Parathyroid adenoma (tissue), 2 donors: ENCODE data around the gene FKBP8.

Experiments used
- H2AFZ ChIP-seq: fragments of 300-600 bp; sonication (generic); one replicate; pipeline ENCODE4 v1.7.0; 2017; ENCODE audit warnings: antibody characterized with exemption, mild to moderate bottlenecking
- H3K27ac ChIP-seq: fragments of 300-600 bp; sonication (generic); one replicate; pipeline ENCODE4 v1.7.0; 2017
- H3K27me3 ChIP-seq: fragments of 300-600 bp; sonication (generic); one replicate; pipeline ENCODE4 v1.7.0; 2017; ENCODE audit warnings: low read length; ENCODE audit not compliant: control insufficient read depth, insufficient read depth
- H3K36me3 ChIP-seq: fragments of 300-600 bp; sonication (generic); one replicate; pipeline ENCODE4 v1.7.0; 2017; ENCODE audit warnings: low read length; ENCODE audit not compliant: control insufficient read depth, insufficient read depth
- H3K4me1 ChIP-seq: fragments of 300-600 bp; sonication (generic); one replicate; pipeline ENCODE4 v1.7.0; 2017; ENCODE audit warnings: control low read depth
- H3K4me2 ChIP-seq: fragments of 300-600 bp; sonication (generic); one replicate; pipeline ENCODE4 v1.7.0; 2017; ENCODE audit warnings: low read length
- H3K4me3 ChIP-seq: fragments of 300-600 bp; sonication (generic); one replicate; pipeline ENCODE4 v1.7.0; 2017; ENCODE audit warnings: low read depth, low read length
- H3K79me2 ChIP-seq: fragments of 300-600 bp; sonication (generic); one replicate; pipeline ENCODE4 v1.7.0; 2017; ENCODE audit warnings: control low read depth
- H3K9ac ChIP-seq: fragments of 300-600 bp; sonication (generic); one replicate; pipeline ENCODE4 v1.7.0; 2017; ENCODE audit warnings: mild to moderate bottlenecking
- H3K9me3 ChIP-seq: fragments of 300-600 bp; sonication (generic); one replicate; pipeline ENCODE4 v1.7.0; 2017; ENCODE audit warnings: low read length; ENCODE audit not compliant: control insufficient read depth
- CTCF ChIP-seq: fragments of 300-600 bp; sonication (generic); IDR thresholded peaks from one replicate; pipeline ENCODE4 v1.7.0; 2017; ENCODE audit warnings: antibody characterized with exemption, mild to moderate bottlenecking
- donor health status: primary hyperparathyroidism.

Gene FKBP8

GRCh38 chr19:18495204-18495911 lies 48.0 kb downstream of the FKBP8 start:
- H3K27me3 ChIP-seq, result no peaks in the 10 kb centered on the region
- H3K36me3 ChIP-seq, result no peaks in the 10 kb centered on the region
- no peak for TF ChIP-seq CTCF
- H3K9ac ChIP-seq, result no peak overlapping the region
- no peak overlapping the region for H3K4me3 ChIP-seq
- no peak overlapping the region for H3K27ac ChIP-seq
- H2AFZ ChIP-seq, result no peak overlapping the region
- peaks cover 93% of the 10 kb centered on the region for H3K79me2 ChIP-seq
- no peak overlapping the region for H3K4me2 ChIP-seq
- H3K9me3 ChIP-seq, result no peaks in the 10 kb centered on the region
- H3K4me1 ChIP-seq, result peaks cover 10% of the 10 kb centered on the region

GRCh38 chr19:18494267-18494607 lies 49.1 kb downstream of the FKBP8 start:
- no peak for TF ChIP-seq CTCF
- H3K27ac ChIP-seq, result no peak overlapping the region

GRCh38 chr19:18493440-18494266 lies 49.7 kb downstream of the FKBP8 start:
- TF ChIP-seq CTCF, result no peak
- Histone ChIP-seq H3K9me3 (no peaks in the 10 kb centered on the region), H3K4me3 (no peak overlapping the region), H3K4me2 (no peak overlapping the region), H3K27ac (no peak overlapping the region), H3K36me3 (no peaks in the 10 kb centered on the region), H3K79me2 (peaks cover 92% of the 10 kb centered on the region), H3K4me1 (peaks cover 13% of the 10 kb centered on the region), H3K9ac (no peak overlapping the region), H3K27me3 (no peaks in the 10 kb centered on the region), H2AFZ (no peak overlapping the region)

More at GRCh38 chr19:18494267-18494607, 49.1 kb downstream of the FKBP8 start:
- Histone ChIP-seq H3K36me3 (no peaks in the 10 kb centered on the region), H3K9me3 (no peaks in the 10 kb centered on the region), H3K4me2 (no peak overlapping the region), H3K9ac (no peak overlapping the region), H3K79me2 (peaks cover 93% of the 10 kb centered on the region), H3K27me3 (no peaks in the 10 kb centered on the region), H3K4me1 (peaks cover 10% of the 10 kb centered on the region), H3K4me3 (no peak overlapping the region), H2AFZ (no peak overlapping the region)

GRCh38 chr19:18491995-18492953 lies 51.1 kb downstream of the FKBP8 start:
- Histone ChIP-seq H3K4me1 (peaks cover 25% of the 10 kb centered on the region), H3K27me3 (no peaks in the 10 kb centered on the region), H3K9ac (no peak overlapping the region), H3K27ac (no peak overlapping the region), H2AFZ (no peak overlapping the region), H3K4me3 (no peak overlapping the region), H3K9me3 (no peaks in the 10 kb centered on the region), H3K79me2 (peaks cover 85% of the 10 kb centered on the region), H3K4me2 (no peak overlapping the region), H3K36me3 (no peaks in the 10 kb centered on the region)
- TF ChIP-seq CTCF, result no peak
